MCF 10A (cell line): ENCODE data around the gene ANKRD11. TPM values are rescaled to one million over a fixed set of nuclear protein-coding genes. Genes with fewer than 3 reads are reported as not detected.
"Not testable (repeated sequence)": the region's sequence is repeated elsewhere in the genome, so short reads cannot be mapped to it uniquely, and the experiment has no call there.

Experiments used
- BruUV-seq: library from RNA; stranded (reverse); fragments of 400-500 nt; replicated peaks from 2 replicates; lab custom pipeline; 2021; lab: Mats Ljungman, UMichigan
- CTCF ChIA-PET: fragments of 300-600 bp; sonication (Branson Sonifier 250); formaldehyde crosslinking; extraction: SDS; loops from one replicate; lab custom pipeline; 2021; ENCODE audit warnings: antibody characterized with exemption, inconsistent platforms; lab: Yijun Ruan, JAX
- POLR2A ChIA-PET: fragments of 300-600, 350-650 bp; sonication (Branson Sonifier 250); formaldehyde crosslinking; extraction: SDS; loops from one replicate; lab custom pipeline; 2020; ENCODE audit warnings: antibody characterized with exemption, inconsistent platforms; lab: Yijun Ruan, JAX
- DNase-seq: peaks from one replicate; pipeline ENCODE4 v3.0.0-alpha.2; 2018; ENCODE audit not compliant: unreplicated experiment
- H3K27ac Mint-ChIP-seq: one replicate; pipeline ENCODE4 v1.8.0; 2022; ENCODE audit warnings: mild to moderate bottlenecking, low read depth, mixed read lengths; ENCODE audit not compliant: unreplicated experiment
- H3K27me3 Mint-ChIP-seq: one replicate; pipeline ENCODE4 v1.8.0; 2022; ENCODE audit warnings: mixed read lengths; ENCODE audit not compliant: insufficient read depth, unreplicated experiment
- H3K36me3 Mint-ChIP-seq: one replicate; pipeline ENCODE4 v1.8.0; 2022; ENCODE audit warnings: mild to moderate bottlenecking, moderate library complexity, mixed read lengths; ENCODE audit not compliant: insufficient read depth, unreplicated experiment
- H3K4me1 Mint-ChIP-seq: one replicate; pipeline ENCODE4 v1.8.0; 2022; ENCODE audit warnings: mixed read lengths; ENCODE audit not compliant: insufficient read depth, unreplicated experiment
- H3K4me3 Mint-ChIP-seq: one replicate; pipeline ENCODE4 v1.8.0; 2022; ENCODE audit warnings: mild to moderate bottlenecking, moderate library complexity, mixed read lengths; ENCODE audit not compliant: unreplicated experiment
- H3K9me3 Mint-ChIP-seq: one replicate; pipeline ENCODE4 v1.8.0; 2022; ENCODE audit warnings: mixed read lengths; ENCODE audit not compliant: unreplicated experiment
- CTCF ChIP-seq: fragments of 200-600 bp; IDR thresholded peaks from one replicate; pipeline ENCODE4 v1.8.0; 2022; ENCODE audit warnings: antibody characterized with exemption, mild to moderate bottlenecking; ENCODE audit not compliant: unreplicated experiment
- intact Hi-C: fragments of 100-400 bp; cut with micrococcal nuclease; formaldehyde crosslinking; loops from 2 replicates; pipeline ENCODE4 v1.14.1; 2022
- total RNA-seq: library from RNA; stranded (reverse); gene quantifications from 2 replicates; pipeline ENCODE4 v1.2.3, GENCODE V29; 2022

ANKRD11 gene
- total RNA-seq, 1 experiment from 2014 or later, result 237 TPM

- no peaks in the 10 kb centered on the region for H3K36me3 Mint-ChIP-seq
- no peaks in the 10 kb centered on the region for H3K9me3 Mint-ChIP-seq
- H3K4me1 Mint-ChIP-seq, result no peaks in the 10 kb centered on the region
- no peak overlapping the region for H3K4me3 Mint-ChIP-seq
- intact Hi-C loops, result no loop called here
- no peak for DNase-seq
- no peak overlapping the region for H3K27ac Mint-ChIP-seq
- no TSS peak for BruUV-seq
- ChIA-PET CTCF (no interaction called here), POLR2A (no interaction called here)
- TF ChIP-seq CTCF, result no peak
- H3K27me3 Mint-ChIP-seq, result no peaks in the 10 kb centered on the region
These were observed 233.6 kb downstream of the ANKRD11 start for GRCh38 chr16:89256651-89257254.

DNA sequence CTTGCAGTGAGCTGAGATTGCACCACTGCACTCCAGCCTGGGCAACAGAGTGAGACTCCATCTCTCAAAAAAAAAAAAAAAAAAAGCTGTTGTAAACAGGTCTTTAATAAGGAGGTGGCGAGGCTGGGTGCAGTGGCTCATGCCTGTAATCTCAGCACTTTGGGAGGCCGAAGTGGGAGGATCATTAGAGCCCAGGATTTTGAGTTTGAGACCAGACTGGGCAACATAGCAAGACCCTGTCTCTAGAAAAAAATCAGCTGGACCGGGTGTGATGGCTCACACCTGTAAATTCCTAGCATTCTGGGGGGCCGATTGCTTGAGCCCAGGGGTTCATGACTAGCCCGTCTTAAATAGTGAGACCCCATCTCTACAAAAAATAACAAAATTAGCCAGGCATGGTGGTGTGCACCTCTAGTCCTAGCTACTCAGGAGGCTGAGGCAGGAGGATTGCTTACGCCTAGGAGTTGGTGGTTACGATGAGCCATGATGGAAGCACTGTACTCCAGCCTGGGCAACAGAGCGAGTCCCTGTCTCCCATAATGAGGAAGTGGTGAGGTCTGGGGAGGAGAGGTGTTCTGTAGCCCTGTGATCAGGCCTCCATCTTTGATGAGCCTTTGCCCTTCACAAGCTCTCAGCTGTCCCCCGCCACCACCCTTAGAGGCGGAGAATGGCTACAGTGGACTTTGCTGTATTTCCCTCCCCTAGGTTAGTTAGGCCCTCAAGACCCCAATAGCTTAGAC lies 236.6 kb downstream of the ANKRD11 start:
- intact Hi-C loops, result no loop called here
- POLR2A ChIA-PET, result no interaction called here
- no peak for TF ChIP-seq CTCF
- DNase-seq, result no peak
- Mint-ChIP-seq H3K27me3 (no peaks in the 10 kb centered on the region), H3K4me3 (no peak overlapping the region), H3K27ac (no peak overlapping the region), H3K36me3 (peaks cover 4% of the 10 kb centered on the region), H3K9me3 (peaks cover 11% of the 10 kb centered on the region), H3K4me1 (no peaks in the 10 kb centered on the region)
- CTCF ChIA-PET, result interaction anchor here (1.5 kb wide), 1 partner anchor 35 kb away, joined by 4 read pairs; no protein-coding TSS in a partner anchor
- no TSS peak for BruUV-seq

DNA sequence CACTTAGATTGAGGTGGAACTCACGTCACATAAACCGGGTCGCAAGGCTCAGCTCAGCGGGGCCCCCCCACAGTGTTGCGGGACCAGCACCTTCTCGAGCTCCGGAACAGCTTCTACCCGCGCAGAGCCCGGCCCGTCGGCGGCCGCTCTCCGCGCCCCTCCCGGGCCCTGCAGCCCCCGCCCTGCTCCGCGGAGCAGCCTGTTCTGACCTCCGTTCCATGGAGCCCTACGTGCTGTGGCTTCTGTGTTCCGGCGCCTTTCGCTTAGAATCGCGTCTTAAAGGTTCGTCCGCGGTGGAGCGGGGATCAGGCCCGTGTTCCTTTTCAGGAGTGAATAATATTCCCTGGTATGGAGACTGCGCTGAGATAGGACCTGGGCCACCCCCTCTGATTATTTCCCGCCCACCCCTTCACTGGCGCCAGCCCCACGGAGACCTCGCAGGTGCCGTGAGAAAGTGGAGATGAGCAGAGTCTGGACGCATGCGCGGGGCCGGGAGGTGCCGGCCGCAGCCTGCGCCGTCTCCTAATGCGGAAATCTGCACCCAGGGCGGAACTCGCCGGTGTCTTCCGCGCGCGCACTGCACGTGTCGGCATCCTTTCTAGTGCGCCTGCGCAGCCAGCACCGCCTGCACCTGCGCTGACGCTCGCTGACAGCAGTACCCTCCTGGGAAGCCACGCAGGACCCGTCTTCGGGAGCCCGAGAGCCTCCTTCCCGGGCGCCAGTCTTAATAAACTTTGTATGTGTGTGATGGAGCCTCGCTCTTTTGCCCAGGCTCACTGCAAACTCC lies 242.0 kb downstream of the ANKRD11 start:
- H3K9me3 Mint-ChIP-seq, result peaks cover 11% of the 10 kb centered on the region
- ChIA-PET POLR2A (no interaction called here), CTCF (interaction anchor here (0.6 kb wide), 1 partner anchor 492 kb away, joined by 3 read pairs; no protein-coding TSS in a partner anchor)
- H3K4me3 Mint-ChIP-seq, result no peak overlapping the region
- no peak for DNase-seq
- H3K36me3 Mint-ChIP-seq, result peaks cover 8% of the 10 kb centered on the region
- H3K27ac Mint-ChIP-seq, result no peak overlapping the region
- H3K4me1 Mint-ChIP-seq, result no peaks in the 10 kb centered on the region
- H3K27me3 Mint-ChIP-seq, result no peaks in the 10 kb centered on the region
- no peak for TF ChIP-seq CTCF
- BruUV-seq, result no TSS peak
- intact Hi-C loops, result no loop called here

- H3K4me3 Mint-ChIP-seq, H3K36me3 Mint-ChIP-seq, H3K4me1 Mint-ChIP-seq, BruUV-seq, intact Hi-C loops, H3K27ac Mint-ChIP-seq, H3K27me3 Mint-ChIP-seq, DNase-seq, CTCF ChIA-PET: not testable (repeated sequence)
- POLR2A ChIA-PET, result interaction anchor here (1.6 kb wide), 1 partner anchor 30 kb away, joined by 6 read pairs; the partner anchor contains the start of gene ZNF778
- peaks cover 11% of the 10 kb centered on the region for H3K9me3 Mint-ChIP-seq
These were observed 242.7 kb downstream of the ANKRD11 start for GRCh38 chr16:89247734-89248075.
